Stimulated activated CD8-positive, alpha-beta memory T cell treated with anti-CD3 and anti-CD28 coated beads, Interleukin-2, amount 100 ng/mL, for 48 hours (primary cell): ENCODE data around the gene SPC25.
A peak's percentile ranks its signal among the peaks of the same experiment; 100 is the strongest.
"Not testable (repeated sequence)": the region's sequence is repeated elsewhere in the genome, so short reads cannot be mapped to it uniquely, and the experiment has no call there.

ENCODE experiments used
- DNase-seq, 2 donors: peaks; one replicate each; pipeline ENCODE4 v3.0.0-alpha.2; 2020; ENCODE audit warnings: low read depth in 2 of 2

Gene SPC25

DNA sequence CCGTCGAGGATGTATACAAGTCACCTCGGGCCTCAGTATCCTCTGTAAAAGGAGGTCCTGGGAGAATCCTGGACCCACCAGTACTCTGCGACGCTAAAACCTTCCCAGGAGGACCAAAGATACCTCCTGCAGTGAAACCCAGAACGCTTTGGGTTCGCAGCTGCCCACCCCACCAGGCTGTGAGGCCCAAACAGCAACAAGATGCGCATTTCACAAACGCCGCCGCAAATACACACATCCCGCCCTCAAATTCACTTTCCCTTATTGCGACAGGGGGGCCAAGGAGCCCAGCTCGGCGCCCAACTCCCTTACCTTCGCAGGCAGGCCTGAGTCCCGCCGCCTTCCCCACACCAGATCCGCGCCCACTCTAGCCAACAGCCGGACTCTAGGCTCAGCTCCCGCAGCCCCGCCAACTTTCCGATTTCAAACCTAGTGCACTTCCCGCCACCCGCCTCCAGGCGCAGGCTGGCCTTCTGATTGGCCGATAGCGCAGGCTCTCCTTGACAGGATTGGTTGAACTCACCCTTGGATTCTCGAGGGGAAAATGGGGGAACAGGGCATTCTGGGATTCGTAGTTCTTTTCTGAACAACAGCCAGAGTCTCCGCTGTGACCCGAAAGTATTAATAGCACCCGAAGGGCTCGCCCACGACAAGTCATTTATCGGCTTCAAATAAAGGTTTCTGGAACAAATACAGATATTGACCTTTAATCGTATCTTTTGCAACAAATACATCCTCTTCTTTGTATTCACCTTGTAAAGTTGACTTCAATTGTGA, at the start of gene SPC25:
Gene SPC25, minus strand, starts transcription at position 425 of the 777 bp plus-strand sequence. CDS start 911 bp downstream, outside the sequence.
- peak; percentile 72 to 83 for DNase-seq

GRCh38 chr2:168939918-168940317, 49.7 kb upstream of the SPC25 start:
- DNase-seq: no peak

DNA sequence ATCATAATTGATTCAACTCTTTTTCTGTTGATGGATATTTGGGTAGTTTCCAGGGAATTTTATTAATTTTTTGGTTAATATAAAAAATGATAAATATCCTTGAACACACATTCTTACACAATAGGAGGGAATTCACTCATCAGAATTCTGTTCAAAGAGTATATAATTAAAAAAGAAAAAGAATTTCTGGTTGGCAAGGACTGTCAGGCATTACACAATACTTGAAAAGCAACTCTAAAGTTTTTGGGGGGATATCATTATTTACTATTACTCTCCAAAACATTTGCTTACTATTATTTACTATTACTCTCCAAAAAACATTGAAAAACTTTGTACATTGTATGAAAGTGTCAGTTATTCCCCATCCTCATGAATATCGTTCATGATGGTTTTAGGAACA, 48.8 kb upstream of the SPC25 start:
- DNase-seq: no peak

- DNase-seq: no peak
These were observed 45.8 kb upstream of the SPC25 start for GRCh38 chr2:168935810-168936581.

DNA sequence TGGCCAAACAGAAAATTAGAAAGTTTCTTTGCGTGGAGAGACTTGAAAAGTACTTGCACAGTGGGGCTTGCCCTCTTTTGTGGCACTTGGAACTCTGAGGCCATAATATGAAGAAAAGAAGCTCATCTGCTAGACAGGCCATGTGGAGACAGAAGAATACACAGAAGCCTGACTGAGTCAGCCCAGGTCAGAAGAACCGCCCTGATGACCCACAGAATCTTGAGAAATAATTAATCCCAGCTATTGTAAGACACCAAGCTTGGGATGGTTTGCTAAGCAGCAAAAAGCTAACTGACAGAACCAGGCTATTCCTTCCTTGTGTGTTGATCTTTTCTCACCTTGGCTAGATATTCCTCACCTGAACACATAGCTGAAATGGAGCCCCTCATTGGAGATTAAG, 44.6 kb upstream of the SPC25 start:
- DNase-seq: no peak

- DNase-seq: not testable (repeated sequence)
These were observed 41.9 kb upstream of the SPC25 start for GRCh38 chr2:168932174-168932573.

- DNase-seq: no peak
These were observed 40.0 kb upstream of the SPC25 start for GRCh38 chr2:168930242-168930641.

DNA sequence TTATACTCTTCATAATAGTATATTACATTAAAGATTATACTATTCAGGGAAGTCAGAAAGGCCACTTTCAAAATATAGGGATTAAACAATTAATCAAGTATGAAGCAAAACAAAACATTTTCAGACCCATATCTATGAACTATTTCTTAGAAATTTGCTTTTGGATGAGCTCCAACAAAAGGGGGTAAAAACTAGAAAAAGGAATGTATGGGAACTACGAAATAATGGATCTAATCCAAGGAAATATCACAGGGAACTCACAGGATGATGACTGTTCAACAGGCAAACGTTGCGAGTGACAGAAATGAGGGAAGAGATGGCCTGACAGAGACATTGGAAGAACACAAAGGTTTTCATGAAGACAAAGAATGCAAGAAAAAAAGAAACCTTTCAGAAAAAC, 38.8 kb upstream of the SPC25 start:
- no peak for DNase-seq

GRCh38 chr2:168928113-168928831, 38.0 kb upstream of the SPC25 start:
- DNase-seq: no peak

- DNase-seq: no peak
These were observed 36.6 kb upstream of the SPC25 start for GRCh38 chr2:168926621-168927386.

GRCh38 chr2:168920504-168921157, 30.4 kb upstream of the SPC25 start:
- no peak for DNase-seq

GRCh38 chr2:168916331-168916675, 26.1 kb upstream of the SPC25 start:
- no peak for DNase-seq

GRCh38 chr2:168915441-168916330, 25.5 kb upstream of the SPC25 start:
- no peak for DNase-seq

- DNase-seq: no peak
These were observed 23.3 kb upstream of the SPC25 start for GRCh38 chr2:168913495-168913894.

DNA sequence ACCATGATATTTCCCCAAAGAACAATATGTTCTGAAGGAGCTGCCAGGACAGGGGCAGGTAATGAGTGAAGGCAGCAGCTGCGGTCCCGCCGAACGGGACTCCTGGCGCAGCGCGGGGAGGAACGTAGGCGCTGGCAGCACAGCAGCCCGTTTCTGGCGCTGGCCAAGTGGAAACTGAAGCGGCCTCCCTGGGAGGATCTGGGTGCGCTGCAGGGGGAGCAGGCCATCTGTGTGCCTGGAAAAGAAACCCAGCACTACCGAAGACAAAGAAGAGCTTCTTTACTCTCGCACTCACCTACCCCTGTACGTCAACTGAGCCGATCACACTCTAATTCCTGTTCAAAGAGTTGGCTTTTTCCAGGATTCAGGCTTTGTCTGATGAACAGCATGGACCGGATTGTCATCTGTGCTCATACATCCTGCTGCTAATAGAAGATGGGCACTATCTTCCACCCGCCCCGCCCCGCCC, 22.7 kb upstream of the SPC25 start:
- DNase-seq: no peak

GRCh38 chr2:168912466-168912865, 22.2 kb upstream of the SPC25 start:
- no peak for DNase-seq

DNA sequence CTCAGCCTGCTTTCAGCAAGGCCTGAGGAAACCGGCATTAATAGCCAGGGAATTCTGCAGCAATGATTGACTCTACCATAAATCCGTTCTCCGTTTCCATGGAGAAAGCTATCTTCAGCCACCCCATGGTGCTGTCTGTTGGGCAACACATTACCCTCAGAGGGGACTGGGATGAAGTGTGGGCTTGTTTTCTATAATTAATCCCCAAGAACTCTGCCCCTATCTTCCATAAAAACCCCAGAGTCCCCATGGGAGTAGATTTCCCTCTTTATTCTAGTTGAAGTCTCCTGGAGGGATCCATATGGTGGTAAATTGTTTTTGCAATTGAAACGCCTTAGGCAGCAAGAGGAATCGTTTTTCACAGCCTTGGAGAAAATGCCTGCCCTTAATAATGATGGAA, 20.1 kb upstream of the SPC25 start:
- no peak for DNase-seq

GRCh38 chr2:168907940-168908662, 17.9 kb upstream of the SPC25 start:
- no peak for DNase-seq

GRCh38 chr2:168904358-168904757, 14.1 kb upstream of the SPC25 start:
- DNase-seq: no peak
